ENCODE results near the gene C11orf68.

The C11orf68 gene

GRCh38 chr11:65869643-65870306 lies 49.1 kb downstream of the C11orf68 start:
- DNase-seq (ENCODE audit: low read depth) = no peak
- H3K4me3 ChIP-seq (replicated peaks; ENCODE audit: low read depth, low read length) = no peak overlapping the region
- no peak for TF ChIP-seq CTCF (IDR thresholded peaks at IDR 0.05; ENCODE audit: low read length, missing control alignments)

- TF ChIP-seq CTCF (IDR thresholded peaks at IDR 0.05; ENCODE audit: low read length, missing control alignments) = no peak
- no peak for DNase-seq (ENCODE audit: low read depth)
- no peak overlapping the region for H3K4me3 ChIP-seq (replicated peaks; ENCODE audit: low read depth, low read length)
These were observed 50.0 kb downstream of the C11orf68 start for GRCh38 chr11:65868907-65869306.

GRCh38 chr11:65868076-65868667 lies 50.7 kb downstream of the C11orf68 start:
- DNase-seq (ENCODE audit: low read depth) = no peak
- TF ChIP-seq CTCF (IDR thresholded peaks at IDR 0.05; ENCODE audit: low read length, missing control alignments) = no peak
- no peak overlapping the region for H3K4me3 ChIP-seq (replicated peaks; ENCODE audit: low read depth, low read length)

GRCh38 chr11:65867284-65868071 lies 51.4 kb downstream of the C11orf68 start:
- TF ChIP-seq CTCF (IDR thresholded peaks at IDR 0.05; ENCODE audit: low read length, missing control alignments) = no peak
- no peak for DNase-seq (ENCODE audit: low read depth)
- no peak overlapping the region for H3K4me3 ChIP-seq (replicated peaks; ENCODE audit: low read depth, low read length)
